Muscle layer of duodenum (tissue), 2 donors: ENCODE data around the gene TOGARAM1.

Experiments
- H3K27ac ChIP-seq: one replicate; pipeline ENCODE4 v1.7.0; 2013; ENCODE audit warnings: mild to moderate bottlenecking, low read length
- H3K27me3 ChIP-seq: one replicate; pipeline ENCODE4 v1.7.0; 2013; ENCODE audit warnings: low read depth, mild to moderate bottlenecking, control low read depth, low read length
- H3K36me3 ChIP-seq, 2 donors: one replicate each; pipeline ENCODE4 v1.7.0; 2013; ENCODE audit warnings: low read length in 2 of 2, control low read depth in 1 of 2, mild to moderate bottlenecking in 1 of 2; ENCODE audit not compliant: insufficient read depth in 2 of 2, control insufficient read depth in 1 of 2
- H3K4me1 ChIP-seq, 2 donors: one replicate each; pipeline ENCODE4 v1.7.0; 2013; ENCODE audit warnings: low read length in 2 of 2, mild to moderate bottlenecking in 2 of 2, control low read depth in 1 of 2, moderate library complexity in 1 of 2; ENCODE audit not compliant: insufficient read depth in 2 of 2, control insufficient read depth in 1 of 2
- H3K4me3 ChIP-seq, 2 donors: one replicate each; pipeline ENCODE4 v1.7.0; 2013; ENCODE audit warnings: low read length in 2 of 2, low read depth in 1 of 2, mild to moderate bottlenecking in 1 of 2
- H3K9me3 ChIP-seq, 2 donors: one replicate each; pipeline ENCODE4 v1.7.0; 2013; ENCODE audit warnings: low read length in 2 of 2, control low read depth in 1 of 2, mild to moderate bottlenecking in 1 of 2; ENCODE audit not compliant: control insufficient read depth in 1 of 2
- donor health status: healthy.

Gene TOGARAM1

DNA sequence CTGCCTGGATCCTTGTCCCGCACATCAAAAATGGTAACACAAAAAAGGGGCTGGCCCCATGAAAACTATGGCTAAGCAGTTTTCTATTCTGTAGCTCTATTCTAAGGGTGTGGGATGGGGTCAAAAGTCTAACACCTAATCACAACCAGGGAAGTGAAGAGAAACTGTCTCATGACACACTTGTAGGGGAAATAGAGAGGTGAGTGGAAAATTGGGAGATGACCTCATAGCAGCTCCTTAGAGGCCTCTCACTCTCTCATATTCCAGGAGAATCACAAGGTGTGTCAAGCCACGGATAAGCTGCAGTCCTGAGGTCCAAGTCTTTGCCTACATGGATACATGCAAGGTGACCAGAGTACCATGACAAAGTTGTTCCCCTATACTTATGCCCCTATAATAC is 10.9 kb upstream of the TOGARAM1 start:
- H3K27me3 ChIP-seq: no peaks in the 10 kb centered on the region
- no peaks in the 10 kb centered on the region for H3K4me1 ChIP-seq
- H3K36me3 ChIP-seq: no peaks in the 10 kb centered on the region
- no peak overlapping the region for H3K27ac ChIP-seq
- no peaks in the 10 kb centered on the region for H3K9me3 ChIP-seq
- no peak overlapping the region for H3K4me3 ChIP-seq

- Histone ChIP-seq H3K4me3 (no peak overlapping the region), H3K27ac (no peak overlapping the region), H3K27me3 (no peaks in the 10 kb centered on the region), H3K4me1 (no peaks in the 10 kb centered on the region), H3K36me3 (no peaks in the 10 kb centered on the region), H3K9me3 (no peaks in the 10 kb centered on the region)
These were observed 9.4 kb upstream of the TOGARAM1 start for GRCh38 chr14:44952391-44953110.

- Histone ChIP-seq H3K27me3 (no peaks in the 10 kb centered on the region), H3K36me3 (no peaks in the 10 kb centered on the region), H3K9me3 (no peaks in the 10 kb centered on the region), H3K4me3 (no peak overlapping the region), H3K27ac (no peak overlapping the region), H3K4me1 (peaks cover 0 to 15% of the 10 kb centered on the region in 2 donors)
These were observed 7.2 kb upstream of the TOGARAM1 start for GRCh38 chr14:44954750-44955149.

GRCh38 chr14:44955528-44955927 is 6.5 kb upstream of the TOGARAM1 start:
- H3K4me3 ChIP-seq: no peak overlapping the region
- peaks cover 4 to 23% of the 10 kb centered on the region in 2 donors for H3K4me1 ChIP-seq
- no peak overlapping the region for H3K27ac ChIP-seq
- no peaks in the 10 kb centered on the region for H3K27me3 ChIP-seq
- no peaks in the 10 kb centered on the region for H3K9me3 ChIP-seq
- H3K36me3 ChIP-seq: no peaks in the 10 kb centered on the region

DNA sequence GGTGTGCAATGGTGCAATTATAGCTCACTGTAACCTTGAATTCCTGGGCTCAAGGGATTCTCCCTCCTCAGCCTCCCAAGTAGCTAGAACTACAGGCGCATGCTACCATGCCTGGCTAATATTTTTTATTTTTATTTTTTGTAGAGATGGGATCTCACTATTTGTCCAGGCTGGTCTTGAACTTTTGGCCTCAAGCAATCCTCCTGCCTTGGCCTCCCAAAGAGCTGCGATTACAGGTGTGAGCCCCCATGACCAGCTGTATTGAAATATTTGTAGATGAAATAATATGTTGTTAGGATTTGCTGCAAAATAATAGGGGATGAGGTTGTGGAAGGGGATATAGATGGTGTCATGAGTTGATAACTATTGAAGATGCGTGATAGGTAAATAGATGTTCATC is 5.1 kb upstream of the TOGARAM1 start:
- peaks cover 4 to 26% of the 10 kb centered on the region in 2 donors for H3K4me1 ChIP-seq
- H3K36me3 ChIP-seq: no peaks in the 10 kb centered on the region
- H3K27me3 ChIP-seq: no peaks in the 10 kb centered on the region
- H3K4me3 ChIP-seq: no peak overlapping the region
- H3K27ac ChIP-seq: no peak overlapping the region
- no peaks in the 10 kb centered on the region for H3K9me3 ChIP-seq

GRCh38 chr14:44959538-44959937 is 2.5 kb upstream of the TOGARAM1 start:
- no peaks in the 10 kb centered on the region for H3K9me3 ChIP-seq
- H3K4me3 ChIP-seq: no peak overlapping the region
- H3K27me3 ChIP-seq: no peaks in the 10 kb centered on the region
- no peak overlapping the region for H3K27ac ChIP-seq
- peaks cover 0 to 4% of the 10 kb centered on the region in 2 donors for H3K36me3 ChIP-seq
- H3K4me1 ChIP-seq: peaks cover 4 to 36% of the 10 kb centered on the region in 2 donors

DNA sequence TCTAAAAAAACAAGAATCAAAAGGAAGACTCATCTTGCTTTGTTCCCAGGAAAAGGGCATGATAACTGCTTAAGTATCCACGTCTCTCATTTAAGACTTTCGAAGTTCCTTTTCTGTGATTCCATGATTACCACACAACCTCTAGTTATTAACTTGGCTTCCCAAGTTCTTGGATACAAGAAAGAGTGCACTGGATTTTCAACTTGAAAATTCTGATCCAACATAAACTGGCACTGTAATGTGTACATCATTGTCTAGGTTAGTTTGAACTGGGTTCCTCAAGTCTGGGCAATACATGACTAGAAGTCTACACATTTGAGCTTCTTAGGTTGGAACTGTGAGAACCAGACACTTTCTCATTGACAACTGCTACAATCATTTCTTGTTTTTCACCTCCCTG is 1.8 kb upstream of the TOGARAM1 start:
- Histone ChIP-seq H3K4me3 (peak overlapping the region; percentile 96 to 100), H3K9me3 (no peaks in the 10 kb centered on the region), H3K4me1 (peaks cover 4 to 41% of the 10 kb centered on the region in 2 donors), H3K36me3 (peaks cover 0 to 4% of the 10 kb centered on the region in 2 donors), H3K27ac (no peak overlapping the region), H3K27me3 (no peaks in the 10 kb centered on the region)

DNA sequence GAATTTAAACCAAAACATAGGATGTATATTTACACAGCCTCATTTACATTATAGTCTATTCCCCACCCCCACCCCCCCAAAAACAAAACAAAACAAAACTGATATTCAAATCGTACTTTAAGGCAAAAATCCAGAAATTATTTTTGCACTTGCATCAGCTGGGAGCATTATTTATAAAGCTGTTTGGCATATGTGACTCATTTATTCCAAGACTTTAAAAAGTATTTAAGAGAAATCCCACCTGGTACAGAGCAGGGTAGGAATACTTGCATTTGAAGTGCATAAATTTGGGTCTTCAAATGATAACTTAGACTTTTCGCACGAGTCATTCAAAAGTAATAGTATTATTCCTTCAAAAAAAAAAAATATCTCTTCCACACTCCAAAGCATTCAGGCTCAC is 1.3 kb upstream of the TOGARAM1 start:
- peak overlapping the region; percentile 96 to 100 for H3K4me3 ChIP-seq
- peaks cover 0 to 4% of the 10 kb centered on the region in 2 donors for H3K36me3 ChIP-seq
- no peaks in the 10 kb centered on the region for H3K27me3 ChIP-seq
- H3K27ac ChIP-seq: peak overlapping the region; percentile 96
- H3K9me3 ChIP-seq: no peaks in the 10 kb centered on the region
- H3K4me1 ChIP-seq: peaks cover 4 to 43% of the 10 kb centered on the region in 2 donors

DNA sequence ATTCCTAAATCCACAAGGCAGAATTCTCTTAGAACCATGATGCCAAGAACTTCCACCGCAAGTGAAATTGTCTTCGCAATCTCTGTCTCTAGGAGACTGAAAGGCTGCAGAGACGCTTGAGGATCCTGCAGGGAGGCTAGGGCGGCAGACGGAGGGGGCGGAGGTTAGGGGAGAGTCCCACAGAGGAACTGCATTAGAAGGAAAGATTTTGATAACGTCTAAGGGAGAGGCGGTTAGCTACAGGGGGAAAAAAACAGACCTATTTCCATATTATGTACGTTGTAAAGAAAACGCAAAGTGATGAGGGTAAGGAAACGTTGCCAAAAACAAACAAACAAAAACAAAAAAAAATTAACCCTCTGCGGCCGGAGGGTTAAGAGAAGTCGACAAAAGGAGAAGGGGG is 838 bp upstream of the TOGARAM1 start:
- peak overlapping the region; percentile 96 to 100 for H3K4me3 ChIP-seq
- H3K9me3 ChIP-seq: no peaks in the 10 kb centered on the region
- peak overlapping the region; percentile 96 for H3K27ac ChIP-seq
- peaks cover 0 to 4% of the 10 kb centered on the region in 2 donors for H3K36me3 ChIP-seq
- H3K4me1 ChIP-seq: peaks cover 4 to 46% of the 10 kb centered on the region in 2 donors
- no peaks in the 10 kb centered on the region for H3K27me3 ChIP-seq

DNA sequence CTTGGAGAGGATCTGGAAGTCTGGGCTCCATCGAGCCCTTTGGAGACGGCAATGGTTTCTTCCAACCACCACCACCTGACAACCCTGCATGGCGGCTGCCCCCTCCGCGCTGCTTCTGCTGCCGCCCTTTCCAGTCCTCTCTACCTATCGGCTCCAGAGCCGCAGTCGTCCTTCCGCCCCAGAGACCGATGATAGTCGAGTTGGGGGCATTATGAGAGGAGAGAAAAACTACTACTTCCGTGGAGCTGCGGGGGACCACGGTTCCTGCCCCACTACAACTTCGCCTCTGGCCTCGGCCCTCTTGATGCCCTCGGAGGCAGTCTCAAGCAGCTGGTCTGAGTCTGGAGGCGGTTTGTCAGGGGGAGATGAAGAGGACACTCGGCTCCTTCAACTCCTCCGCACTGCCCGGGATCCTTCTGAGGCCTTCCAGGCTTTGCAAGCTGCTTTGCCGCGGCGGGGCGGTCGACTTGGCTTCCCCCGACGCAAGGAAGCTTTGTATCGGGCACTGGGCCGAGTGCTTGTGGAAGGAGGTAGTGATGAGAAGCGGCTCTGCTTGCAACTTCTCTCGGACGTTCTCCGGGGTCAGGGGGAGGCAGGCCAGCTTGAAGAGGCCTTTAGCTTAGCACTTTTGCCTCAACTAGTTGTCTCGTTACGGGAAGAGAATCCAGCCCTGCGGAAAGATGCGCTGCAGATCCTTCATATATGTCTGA is 499 bp downstream of the TOGARAM1 start:
- H3K27ac ChIP-seq: peak overlapping the region; percentile 96
- peaks cover 0 to 4% of the 10 kb centered on the region in 2 donors for H3K36me3 ChIP-seq
- peak overlapping the region; percentile 96 to 100 for H3K4me3 ChIP-seq
- H3K27me3 ChIP-seq: no peaks in the 10 kb centered on the region
- peaks cover 4 to 55% of the 10 kb centered on the region in 2 donors for H3K4me1 ChIP-seq
- no peaks in the 10 kb centered on the region for H3K9me3 ChIP-seq

DNA sequence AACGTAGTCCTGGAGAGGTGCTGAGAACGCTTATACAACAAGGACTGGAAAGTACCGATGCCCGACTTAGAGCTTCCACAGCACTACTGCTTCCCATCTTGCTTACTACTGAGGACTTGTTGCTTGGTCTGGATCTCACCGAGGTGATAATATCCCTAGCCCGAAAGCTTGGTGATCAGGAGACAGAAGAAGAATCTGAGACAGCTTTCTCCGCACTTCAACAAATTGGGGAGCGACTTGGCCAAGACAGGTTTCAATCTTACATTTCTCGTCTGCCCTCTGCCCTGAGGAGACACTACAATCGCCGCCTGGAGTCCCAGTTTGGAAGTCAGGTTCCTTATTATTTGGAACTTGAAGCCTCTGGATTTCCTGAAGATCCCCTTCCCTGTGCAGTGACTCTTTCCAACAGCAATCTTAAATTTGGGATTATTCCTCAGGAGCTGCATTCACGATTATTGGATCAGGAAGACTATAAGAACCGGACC is 1.1 kb downstream of the TOGARAM1 start:
- Histone ChIP-seq H3K27ac (peak overlapping the region; percentile 96), H3K4me1 (peaks cover 4 to 58% of the 10 kb centered on the region in 2 donors), H3K27me3 (no peaks in the 10 kb centered on the region), H3K9me3 (no peaks in the 10 kb centered on the region), H3K36me3 (peaks cover 0 to 4% of the 10 kb centered on the region in 2 donors), H3K4me3 (peak overlapping the region; percentile 96 to 100)
